Fibroblast of lung (primary cell): ENCODE results near the gene SH3RF1. TPM values are rescaled to one million over a fixed set of nuclear protein-coding genes. Genes with fewer than 3 reads are reported as not detected.

Source experiments
- DNase-seq, 2 donors: peaks; one replicate each; pipeline versions ENCODE4 v3.0.0 to v3.0.0-alpha.2; 2010; ENCODE audit warnings: low read depth in 2 of 2
- H2AFZ ChIP-seq: 2 replicates; pipeline ENCODE4 v1.5.1; 2012; ENCODE audit warnings: low read length, control low read depth, inconsistent platforms
- H3K27ac ChIP-seq: 2 replicates; pipeline ENCODE4 v1.5.1; 2011; ENCODE audit warnings: low read length, control low read depth; ENCODE audit not compliant: insufficient read depth
- H3K27me3 ChIP-seq: 2 replicates; pipeline ENCODE4 v1.5.1; 2011; ENCODE audit warnings: mild to moderate bottlenecking, low read length; ENCODE audit not compliant: control insufficient read depth, insufficient read depth
- H3K36me3 ChIP-seq: 2 replicates; pipeline ENCODE4 v1.5.1; 2011; ENCODE audit warnings: low read length; ENCODE audit not compliant: control insufficient read depth, insufficient read depth
- H3K4me1 ChIP-seq: 2 replicates; pipeline ENCODE4 v1.5.1; 2011; ENCODE audit warnings: low read length; ENCODE audit not compliant: control insufficient read depth, insufficient read depth; ENCODE audit errors: extremely low read depth
- H3K4me2 ChIP-seq: 2 replicates; pipeline ENCODE4 v1.5.1; 2011; ENCODE audit warnings: low read length, control low read depth; ENCODE audit not compliant: insufficient read depth; ENCODE audit errors: extremely low read depth
- H3K4me3 ChIP-seq, 4 experiments: fragments of 200-600 bp in 1 of 4; sonication (generic) in 1 of 4; replicated peaks in 1 of 4; 2 replicates each; pipeline ENCODE4 v1.5.1; 2011 to 2016; ENCODE audit warnings: low read length in 4 of 4, low read depth in 3 of 4, mild to moderate bottlenecking in 3 of 4, control low read depth in 2 of 4, inconsistent platforms in 1 of 4, mixed read lengths in 1 of 4; ENCODE audit not compliant: insufficient read depth in 1 of 4; ENCODE audit errors: control extremely low read depth in 1 of 4
- H3K79me2 ChIP-seq: 2 replicates; pipeline ENCODE4 v1.5.1; 2012; ENCODE audit warnings: mild to moderate bottlenecking, low read length, inconsistent platforms; ENCODE audit not compliant: control insufficient read depth, insufficient read depth
- H3K9ac ChIP-seq: 2 replicates; pipeline ENCODE4 v1.5.1; 2011; ENCODE audit warnings: mild to moderate bottlenecking, low read length, control low read depth; ENCODE audit not compliant: insufficient read depth
- H3K9me3 ChIP-seq: 2 replicates; pipeline ENCODE4 v1.5.1; 2012; ENCODE audit warnings: low read depth, low read length; ENCODE audit not compliant: control insufficient read depth, insufficient read depth
- H4K20me1 ChIP-seq: 2 replicates; pipeline ENCODE4 v1.5.1; 2011; ENCODE audit warnings: low read length; ENCODE audit not compliant: control insufficient read depth, insufficient read depth; ENCODE audit errors: extremely low read depth
- CTCF ChIP-seq, 2 donors: IDR thresholded peaks in 1 of 2; conservative IDR thresholded peaks in 1 of 2; 1 replicate in 1 of 2; 2 replicates in 1 of 2; pipeline ENCODE4 v1.5.1; 2011 to 2012; ENCODE audit warnings: low read length in 2 of 2, control low read depth in 1 of 2, inconsistent platforms in 1 of 2, low read depth in 1 of 2, mild to moderate bottlenecking in 1 of 2
- EZH2 ChIP-seq: IDR thresholded peaks from 2 replicates; pipeline ENCODE4 v1.5.1; 2012; ENCODE audit warnings: low read length, control low read depth, mild to moderate bottlenecking; ENCODE audit errors: missing control alignments
- polyA plus RNA-seq, 2 donors: library from polyadenylated mRNA; depleted of rRNA in 1 of 2; stranded (reverse) in 1 of 2; unstranded in 1 of 2; fragments of >200 nt; gene quantifications; 2 replicates each; pipeline ENCODE4 v1.2.1, GENCODE V29; 2011 to 2012; ENCODE audit warnings: missing spikeins in 1 of 2
- total RNA-seq: library from RNA; depleted of rRNA; stranded (reverse); fragments of >200 nt; gene quantifications from 2 replicates; pipeline ENCODE4 v1.2.1, GENCODE V29; 2014

Gene SH3RF1
- total and polyA plus RNA-seq, 2 donors (not counting 1 experiment from before 2014, with no cell fraction given) = 13.0 to 18.8 TPM

DNA sequence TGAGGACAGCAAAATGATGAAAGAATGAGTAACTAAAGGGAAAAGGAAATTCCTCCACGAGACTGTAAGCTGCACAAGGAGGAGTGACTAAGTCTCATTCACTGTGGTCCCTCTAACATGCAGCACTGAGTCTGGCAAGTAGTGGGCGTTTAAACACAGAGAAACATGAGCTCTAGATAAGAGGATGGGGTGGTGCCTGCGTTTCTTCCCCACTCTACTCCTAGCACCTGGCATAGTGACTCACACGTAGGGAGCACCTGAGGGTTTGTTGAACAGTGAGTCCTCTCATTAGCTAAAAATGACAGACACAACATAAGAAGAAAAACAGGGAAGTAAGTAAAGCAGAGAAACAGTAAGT lies 154.9 kb downstream of the SH3RF1 start:
- TF ChIP-seq EZH2 (no peak), CTCF (conservative IDR thresholded peaks at IDR 0.05 in 1 of 2, IDR thresholded peaks at IDR 0.05 in 1 of 2; ENCODE audit: low read depth in 1 of 2, low read length in 2 of 2) (peak; percentile 49 to 63)
- H3K4me2 ChIP-seq = peak overlapping the region; percentile 13
- H3K36me3 ChIP-seq = peaks cover 13% of the 10 kb centered on the region
- H4K20me1 ChIP-seq = no peaks in the 10 kb centered on the region
- peak overlapping the region; percentile 52 for H3K27ac ChIP-seq
- H3K4me1 ChIP-seq = peaks cover 18% of the 10 kb centered on the region
- H3K9me3 ChIP-seq = no peaks in the 10 kb centered on the region
- H3K9ac ChIP-seq = no peak overlapping the region
- H3K27me3 ChIP-seq = no peaks in the 10 kb centered on the region
- no peak overlapping the region for H3K4me3 ChIP-seq
- H3K79me2 ChIP-seq = no peaks in the 10 kb centered on the region
- peak; percentile 96 to 100 for DNase-seq
- H2AFZ ChIP-seq = no peak overlapping the region

DNA sequence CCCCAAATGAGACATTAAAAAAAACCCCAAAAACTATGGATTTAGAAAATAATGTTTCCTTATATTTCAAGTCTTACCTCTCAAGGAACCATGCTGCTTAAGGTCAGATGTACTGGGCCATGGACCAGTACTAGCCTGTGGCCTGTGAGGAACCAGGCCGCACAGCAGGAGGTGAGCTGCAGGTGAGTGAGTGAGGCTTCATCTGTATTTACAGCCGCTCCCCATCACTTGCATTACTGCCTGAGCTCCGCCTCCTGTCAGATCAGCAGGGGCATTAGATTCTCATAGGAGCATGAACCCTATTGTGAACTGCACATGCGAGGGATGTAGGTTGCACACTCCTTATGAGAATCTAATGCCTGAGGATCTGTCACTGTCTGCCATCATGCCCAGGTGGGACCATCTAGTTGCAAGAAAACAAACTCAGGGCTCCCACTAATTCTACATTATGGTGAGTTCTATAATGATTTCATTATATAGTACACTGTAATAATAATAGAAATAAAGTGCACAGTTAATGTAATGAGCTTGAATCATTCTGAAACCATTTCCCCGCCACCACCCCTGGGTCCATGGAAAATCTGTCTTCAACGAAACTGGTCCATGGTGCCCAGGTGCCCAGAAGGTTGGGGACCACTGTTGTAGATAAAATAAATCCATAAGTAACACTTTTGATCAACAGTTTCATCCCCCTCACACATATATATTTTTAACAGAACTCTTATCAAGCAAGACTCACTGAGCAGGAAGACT lies 155.4 kb downstream of the SH3RF1 start:
- H3K9ac ChIP-seq = no peak overlapping the region
- no peak for DNase-seq
- peaks cover 11% of the 10 kb centered on the region for H3K36me3 ChIP-seq
- H3K4me2 ChIP-seq = no peak overlapping the region
- TF ChIP-seq CTCF (conservative IDR thresholded peaks at IDR 0.05 in 1 of 2, IDR thresholded peaks at IDR 0.05 in 1 of 2; ENCODE audit: low read depth in 1 of 2, low read length in 2 of 2) (no peak), EZH2 (no peak)
- H3K27me3 ChIP-seq = no peaks in the 10 kb centered on the region
- H2AFZ ChIP-seq = no peak overlapping the region
- no peak overlapping the region for H3K4me3 ChIP-seq
- peaks cover 18% of the 10 kb centered on the region for H3K4me1 ChIP-seq
- H3K27ac ChIP-seq = peak overlapping the region; percentile 52
- no peaks in the 10 kb centered on the region for H3K9me3 ChIP-seq
- no peaks in the 10 kb centered on the region for H3K79me2 ChIP-seq
- no peaks in the 10 kb centered on the region for H4K20me1 ChIP-seq

GRCh38 chr4:169114341-169114974 lies 156.3 kb downstream of the SH3RF1 start:
- Histone ChIP-seq H3K4me1 (peaks cover 18% of the 10 kb centered on the region), H3K79me2 (no peaks in the 10 kb centered on the region), H3K9me3 (no peaks in the 10 kb centered on the region), H3K36me3 (peaks cover 11% of the 10 kb centered on the region), H3K27me3 (no peaks in the 10 kb centered on the region), H3K9ac (no peak overlapping the region), H3K4me3 (no peak overlapping the region), H2AFZ (no peak overlapping the region), H3K4me2 (no peak overlapping the region), H4K20me1 (no peaks in the 10 kb centered on the region), H3K27ac (no peak overlapping the region)
- TF ChIP-seq CTCF (conservative IDR thresholded peaks at IDR 0.05 in 1 of 2, IDR thresholded peaks at IDR 0.05 in 1 of 2; ENCODE audit: low read depth in 1 of 2, low read length in 2 of 2) = no peak
- no peak for TF ChIP-seq EZH2
- no peak for DNase-seq
